ENCODE results near the gene CYB561.

CYB561 gene

GRCh38 chr17:63421681-63422645 lies 24.1 kb downstream of the CYB561 start:
- no peak for TF ChIP-seq CTCF (IDR thresholded peaks at IDR 0.05; ENCODE audit: low read depth, low read length)
- no peak for DNase-seq (ENCODE audit: low read depth in 2 of 2)
- H3K4me3 ChIP-seq (replicated peaks in 1 of 2; ENCODE audit: low read depth in 2 of 2, low read length in 2 of 2): no peak overlapping the region

GRCh38 chr17:63420868-63421680 lies 25.0 kb downstream of the CYB561 start:
- no peak for DNase-seq (ENCODE audit: low read depth in 2 of 2)
- no peak overlapping the region for H3K4me3 ChIP-seq (replicated peaks in 1 of 2; ENCODE audit: low read depth in 2 of 2, low read length in 2 of 2)
- TF ChIP-seq CTCF (IDR thresholded peaks at IDR 0.05; ENCODE audit: low read depth, low read length): no peak

GRCh38 chr17:63419949-63420867 lies 25.9 kb downstream of the CYB561 start:
- DNase-seq (ENCODE audit: low read depth in 2 of 2): no peak
- TF ChIP-seq CTCF (IDR thresholded peaks at IDR 0.05; ENCODE audit: low read depth, low read length): no peak
- H3K4me3 ChIP-seq (replicated peaks in 1 of 2; ENCODE audit: low read depth in 2 of 2, low read length in 2 of 2): no peak overlapping the region

- TF ChIP-seq CTCF (IDR thresholded peaks at IDR 0.05; ENCODE audit: low read depth, low read length): no peak
- no peak overlapping the region for H3K4me3 ChIP-seq (replicated peaks in 1 of 2; ENCODE audit: low read depth in 2 of 2, low read length in 2 of 2)
- no peak for DNase-seq (ENCODE audit: low read depth in 2 of 2)
Observed at GRCh38 chr17:63419398-63419797, 26.7 kb downstream of the CYB561 start.

GRCh38 chr17:63418540-63418939 lies 27.6 kb downstream of the CYB561 start:
- no peak for TF ChIP-seq CTCF (IDR thresholded peaks at IDR 0.05; ENCODE audit: low read depth, low read length)
- H3K4me3 ChIP-seq (replicated peaks in 1 of 2; ENCODE audit: low read depth in 2 of 2, low read length in 2 of 2): no peak overlapping the region
- DNase-seq (ENCODE audit: low read depth in 2 of 2): no peak

GRCh38 chr17:63414222-63414621 lies 31.9 kb downstream of the CYB561 start:
- DNase-seq (ENCODE audit: low read depth in 2 of 2): no peak
- TF ChIP-seq CTCF (IDR thresholded peaks at IDR 0.05; ENCODE audit: low read depth, low read length): no peak

More at GRCh38 chr17:63414222-63414621, 31.9 kb downstream of the CYB561 start:
- H3K4me3 ChIP-seq (replicated peaks in 1 of 2; ENCODE audit: low read depth in 2 of 2, low read length in 2 of 2): no peak overlapping the region
